ENCODE results near the gene SMYD3.

Gene SMYD3

DNA sequence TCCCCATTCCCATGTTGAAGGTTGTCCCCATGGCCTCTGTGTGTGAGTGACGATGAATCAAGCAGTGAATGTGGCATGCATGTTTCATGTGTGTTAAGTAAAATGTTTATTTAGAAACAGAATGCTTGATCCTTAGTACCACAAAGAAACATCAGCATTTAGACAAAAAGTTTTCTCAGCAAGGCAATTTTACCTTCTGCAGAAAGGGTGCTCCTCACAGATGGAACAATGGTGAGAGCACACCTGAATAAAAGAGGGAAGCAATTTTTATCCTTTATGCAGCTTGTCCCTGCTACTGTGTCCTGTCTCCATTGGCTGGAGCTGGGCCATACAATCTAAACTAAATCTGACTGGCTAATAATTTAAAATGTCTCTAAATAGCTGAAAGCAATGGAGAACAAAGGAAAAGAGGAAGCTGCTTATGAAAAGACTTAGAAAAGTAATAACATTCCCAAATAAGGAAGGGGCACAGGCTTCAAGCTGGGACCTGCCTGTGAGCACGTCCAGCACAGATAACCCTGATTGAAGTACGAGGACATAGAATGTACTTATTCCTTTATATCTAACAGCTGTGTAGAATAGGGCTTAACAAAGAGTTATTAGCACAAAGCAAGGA lies 8.4 kb upstream of the SMYD3 start:
- DNase-seq = no peak

DNA sequence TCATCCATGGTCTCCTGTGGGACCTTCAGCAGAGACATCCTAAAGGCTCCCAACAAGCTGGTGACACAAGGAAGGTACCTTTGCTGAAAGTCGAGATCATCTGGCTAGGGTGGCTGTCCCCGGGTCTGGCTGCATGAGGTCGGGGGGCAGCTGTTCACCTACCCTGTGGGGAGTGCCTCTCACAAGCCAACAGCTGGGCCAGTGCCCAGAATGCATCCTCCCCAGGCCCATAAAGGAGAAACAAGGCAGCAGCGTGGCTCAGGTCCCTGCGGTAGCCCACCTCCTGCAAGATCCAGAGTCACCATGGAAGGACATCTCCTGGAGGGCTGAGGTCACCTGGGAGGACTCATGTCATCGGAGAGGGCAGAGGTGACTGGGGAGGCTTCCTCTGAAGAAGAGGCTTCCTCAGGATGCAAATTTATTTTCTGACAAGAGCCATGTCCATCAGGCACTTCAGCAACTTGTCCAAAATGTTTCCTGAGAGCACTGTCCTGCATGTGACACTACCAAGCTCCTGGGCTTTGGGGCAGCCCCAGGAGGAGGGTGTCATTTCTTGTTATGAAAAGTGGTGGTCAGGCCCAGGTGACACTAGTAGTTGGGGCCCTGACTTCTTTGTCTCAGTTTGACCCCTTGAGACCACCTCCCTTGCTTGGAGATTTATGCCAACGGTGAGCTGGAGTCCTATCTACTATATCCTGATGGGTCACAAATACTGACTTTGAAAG lies 6.7 kb upstream of the SMYD3 start:
- no peak for DNase-seq

DNA sequence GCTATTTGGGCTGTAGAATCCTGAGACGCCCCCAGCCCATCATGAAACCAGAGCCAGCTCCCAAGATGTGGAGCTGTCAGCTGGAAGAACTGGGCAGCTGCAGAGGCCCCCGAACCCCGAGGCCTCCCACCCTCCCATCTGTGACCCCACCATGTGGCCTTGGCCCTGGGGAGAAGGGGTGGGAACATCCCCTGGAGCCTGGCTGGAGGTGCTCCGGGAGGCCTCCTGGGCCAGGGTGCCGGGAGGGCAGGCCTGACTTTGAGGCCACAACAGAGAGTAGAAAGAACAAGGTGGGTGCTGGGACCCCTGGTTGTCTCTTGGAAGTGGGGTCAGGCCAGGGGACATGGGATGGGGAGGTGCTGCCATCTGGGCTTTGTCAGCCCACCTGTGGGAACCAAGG lies 6.0 kb upstream of the SMYD3 start:
- DNase-seq = no peak

DNA sequence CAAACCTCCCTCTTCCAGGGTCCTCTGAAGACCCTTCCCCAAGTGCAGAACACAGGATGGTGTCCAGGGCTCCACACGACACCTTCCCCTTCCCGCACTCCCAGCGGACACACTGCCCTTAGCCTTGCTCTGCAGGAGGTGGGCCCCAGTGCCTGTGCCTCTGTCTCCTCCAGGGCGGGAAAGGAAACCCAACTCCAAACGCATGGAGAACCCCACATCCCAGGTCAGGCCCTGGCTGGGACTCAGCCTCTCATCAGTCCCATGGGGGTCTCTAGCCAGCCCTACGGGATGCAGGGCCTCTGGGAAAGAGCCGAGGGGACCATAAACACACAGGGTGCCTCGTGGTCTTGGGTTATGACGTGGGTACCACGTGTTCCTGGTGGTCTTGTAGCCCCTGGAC lies 5.6 kb upstream of the SMYD3 start:
- no peak for DNase-seq

DNA sequence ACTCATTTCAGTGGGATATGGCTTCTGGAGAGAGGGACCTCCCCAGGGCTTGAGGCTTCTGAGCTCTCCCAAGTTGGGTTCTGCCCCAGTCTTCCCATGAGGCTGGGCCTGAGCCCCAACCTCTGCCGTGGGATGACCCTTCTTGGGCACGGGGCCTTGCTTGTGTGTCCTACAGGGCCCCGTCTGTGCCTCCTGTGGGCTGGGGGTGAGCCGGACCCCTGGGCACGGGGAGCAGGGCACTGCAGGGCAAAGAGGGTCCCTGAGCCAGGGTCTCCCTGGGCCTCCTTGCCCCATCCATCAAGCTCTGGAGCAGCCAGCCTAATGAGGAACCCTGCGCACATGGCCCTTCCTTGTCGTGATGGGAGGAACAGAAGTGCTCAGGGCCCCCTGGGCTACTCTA lies 5.2 kb upstream of the SMYD3 start:
- DNase-seq = no peak

DNA sequence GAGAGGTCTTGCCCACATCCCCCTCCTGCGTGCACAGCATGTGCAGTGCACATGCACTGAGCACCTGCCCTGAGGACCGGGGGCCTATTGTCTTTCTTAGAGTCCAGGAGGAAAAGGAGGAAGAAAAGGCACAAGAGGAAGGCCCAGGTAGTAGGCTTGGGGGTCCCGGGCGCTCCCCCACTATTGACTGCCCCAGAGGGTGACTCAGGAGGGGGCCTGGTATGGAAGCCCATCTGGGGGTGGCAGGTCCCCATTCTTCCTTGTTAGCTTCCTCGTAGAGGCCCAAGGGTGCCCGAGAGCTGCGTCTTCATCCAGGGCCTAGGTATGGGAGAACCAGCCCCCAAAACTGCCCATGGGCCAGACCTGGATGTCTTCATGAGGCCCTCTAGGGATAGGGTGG lies 4.1 kb upstream of the SMYD3 start:
- DNase-seq = no peak

DNA sequence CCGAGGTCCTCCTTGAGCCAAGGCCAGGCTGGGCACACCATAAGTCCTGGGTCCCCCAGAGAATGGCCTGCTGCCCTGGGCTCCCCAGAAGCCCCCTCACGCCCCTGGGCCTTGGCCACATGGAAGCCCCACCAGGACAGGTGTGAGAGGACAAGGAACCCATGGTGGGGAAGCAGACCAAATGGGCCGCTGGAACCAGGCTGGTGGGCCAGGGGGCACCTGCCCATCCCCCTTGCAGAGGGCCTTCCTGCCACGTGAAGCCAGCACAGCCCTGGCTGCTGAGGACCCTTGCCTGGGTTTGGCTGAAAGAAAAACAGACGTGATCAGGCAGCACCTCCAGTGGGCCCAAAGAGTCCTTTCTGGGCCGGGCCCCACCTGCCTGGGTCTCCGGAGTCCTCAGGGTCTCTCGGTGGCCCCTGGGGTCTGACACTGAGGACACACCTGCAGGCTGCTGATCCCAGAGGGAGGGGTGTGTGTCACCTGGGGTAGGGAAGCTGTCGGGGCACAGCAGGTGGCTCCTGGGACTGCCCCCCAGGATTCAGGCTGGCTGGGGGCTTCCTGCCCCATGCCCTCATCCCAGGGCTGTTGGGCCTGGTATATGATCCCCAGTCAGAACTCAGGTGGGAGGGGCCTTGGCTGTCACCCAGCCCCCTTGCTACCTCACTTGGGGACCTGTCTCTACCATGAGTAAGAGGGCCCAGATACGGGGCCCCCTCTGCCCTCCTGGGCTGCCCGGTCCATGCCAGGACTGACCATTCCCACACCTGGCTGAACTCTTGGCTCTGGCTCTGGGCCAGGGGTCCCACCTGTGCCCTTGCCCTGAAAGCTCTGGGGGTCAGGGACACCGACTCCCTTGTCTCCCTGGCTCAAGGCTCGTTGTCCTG lies 3.3 kb upstream of the SMYD3 start:
- DNase-seq = no peak

DNA sequence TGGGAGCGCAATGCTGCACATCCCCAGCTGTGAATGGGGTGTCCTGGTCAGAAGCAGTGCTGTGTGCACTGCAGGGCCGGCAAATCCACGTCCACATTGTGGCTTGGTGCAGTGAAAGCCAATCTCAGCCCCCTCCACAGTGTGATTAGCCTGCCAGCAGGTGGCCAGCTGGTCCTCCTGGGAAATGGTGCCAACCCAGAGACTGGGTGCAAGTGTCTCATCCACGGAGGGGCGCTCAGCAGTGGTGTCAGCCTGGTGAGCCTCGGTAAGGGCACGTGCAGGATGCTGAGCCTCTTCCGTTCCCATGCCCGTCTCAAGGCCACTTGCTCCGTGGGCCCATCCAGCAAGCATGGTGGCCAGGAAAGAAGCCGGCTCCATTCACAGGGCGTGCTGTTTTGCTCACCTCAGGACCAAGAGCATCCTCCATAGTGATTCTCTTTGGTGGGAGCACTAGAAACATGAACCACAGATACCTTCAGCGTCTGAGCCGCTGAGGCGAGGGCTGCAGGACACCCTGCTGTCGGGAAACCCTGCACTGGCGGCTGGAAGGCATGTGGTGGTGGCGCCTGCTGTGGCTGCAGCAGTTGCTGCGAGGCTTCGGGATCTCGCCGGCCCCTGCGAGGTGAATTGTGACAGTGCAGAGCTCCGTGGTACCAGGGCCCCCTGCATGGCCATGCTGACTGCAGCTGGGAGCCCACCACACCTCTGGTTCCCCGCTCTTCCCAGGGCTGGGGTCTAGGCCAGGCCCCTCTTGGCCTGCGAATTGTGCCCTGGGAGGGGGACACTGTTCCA lies 2.0 kb upstream of the SMYD3 start:
- no peak for DNase-seq

DNA sequence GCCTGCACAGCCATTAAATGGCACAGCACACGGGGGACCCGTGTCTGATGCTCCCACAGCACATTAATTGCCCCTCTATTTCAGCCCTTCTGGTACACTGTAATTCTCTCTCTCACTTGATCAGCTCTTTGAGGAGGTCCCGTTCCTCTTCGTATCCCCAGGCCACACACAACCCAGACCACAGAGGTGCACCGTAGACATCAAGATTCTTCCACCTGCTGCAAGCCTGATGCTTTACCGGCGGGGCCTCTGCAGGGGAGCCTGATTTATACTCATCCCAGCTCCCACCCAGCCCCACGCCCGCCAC lies 759 bp downstream of the SMYD3 start:
- DNase-seq = no peak

DNA sequence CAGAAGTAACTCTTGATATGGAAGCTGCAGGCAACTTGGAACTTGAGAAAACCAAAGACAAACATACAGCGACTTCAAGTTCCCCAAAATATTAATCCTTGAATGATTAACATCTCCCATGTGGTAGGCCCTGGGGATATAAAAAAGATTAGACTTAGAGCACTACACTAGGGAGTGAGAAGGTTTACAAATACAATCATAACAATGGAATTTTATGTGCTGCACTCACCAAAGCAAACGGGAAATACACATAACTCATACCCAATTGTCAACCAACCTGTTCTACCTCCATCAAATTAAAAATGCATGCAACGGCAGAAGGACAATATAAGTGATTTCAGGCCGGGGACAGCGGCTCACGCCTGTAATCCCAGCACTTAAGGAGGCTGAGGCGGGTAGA lies 3.7 kb downstream of the SMYD3 start:
- no peak for DNase-seq

DNA sequence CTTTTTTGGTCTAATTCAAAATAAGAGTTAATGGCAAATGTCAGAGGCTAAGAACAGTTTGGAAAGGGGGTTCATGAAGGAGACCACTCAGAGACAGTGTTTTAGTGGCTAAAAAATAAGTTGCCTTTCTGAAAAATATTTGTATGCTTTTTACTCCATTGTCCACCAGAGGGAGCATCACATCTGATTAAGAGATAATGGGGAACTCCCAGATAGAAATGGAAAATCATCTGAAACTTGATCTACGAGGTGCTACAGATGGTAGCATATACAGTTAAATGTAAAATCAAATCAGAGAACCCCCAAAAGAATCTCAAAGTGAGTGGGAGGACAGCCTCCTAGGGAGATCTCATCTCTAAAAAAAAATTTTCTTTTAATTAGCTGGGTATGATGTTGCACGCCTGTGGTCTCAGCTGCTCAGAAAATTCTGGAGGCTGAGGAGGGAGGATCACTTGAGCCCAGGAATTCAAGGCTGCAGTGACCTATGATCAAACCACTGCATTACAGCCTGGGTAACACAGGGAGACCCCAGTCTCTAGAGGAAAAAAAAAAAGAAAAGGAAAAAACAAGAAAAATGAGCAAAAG lies 9.7 kb downstream of the SMYD3 start:
- DNase-seq = peak; percentile 76

DNA sequence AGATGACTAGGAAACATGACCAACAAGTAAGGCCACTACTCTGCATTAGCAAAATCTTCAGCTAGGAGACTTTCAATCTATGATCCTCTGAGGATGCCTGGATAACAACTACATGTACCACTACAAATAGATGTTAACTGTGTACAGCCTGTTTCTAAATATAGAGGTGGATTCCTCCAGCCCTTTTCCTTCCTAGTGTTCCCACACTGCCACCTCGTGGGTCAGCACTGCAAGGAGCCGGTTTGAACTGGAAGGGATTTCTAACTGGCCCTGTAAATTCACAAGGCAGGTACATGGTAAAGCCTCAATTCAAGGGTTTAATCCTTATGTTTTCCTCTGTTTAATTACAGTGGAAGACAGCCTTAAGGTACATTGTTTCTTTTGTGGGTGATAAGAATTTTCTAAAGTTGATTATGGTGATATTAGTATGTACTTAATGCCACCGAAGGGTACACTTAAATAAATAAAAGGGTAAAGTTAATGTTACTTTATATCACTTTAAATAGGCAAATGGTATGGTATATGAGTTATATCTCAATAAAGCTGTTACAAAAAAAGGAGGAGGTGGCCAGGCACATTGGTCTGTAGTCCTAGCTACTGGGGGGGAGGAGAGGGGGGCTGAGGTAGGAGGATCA lies 14.4 kb downstream of the SMYD3 start:
- DNase-seq = peak; percentile 66

DNA sequence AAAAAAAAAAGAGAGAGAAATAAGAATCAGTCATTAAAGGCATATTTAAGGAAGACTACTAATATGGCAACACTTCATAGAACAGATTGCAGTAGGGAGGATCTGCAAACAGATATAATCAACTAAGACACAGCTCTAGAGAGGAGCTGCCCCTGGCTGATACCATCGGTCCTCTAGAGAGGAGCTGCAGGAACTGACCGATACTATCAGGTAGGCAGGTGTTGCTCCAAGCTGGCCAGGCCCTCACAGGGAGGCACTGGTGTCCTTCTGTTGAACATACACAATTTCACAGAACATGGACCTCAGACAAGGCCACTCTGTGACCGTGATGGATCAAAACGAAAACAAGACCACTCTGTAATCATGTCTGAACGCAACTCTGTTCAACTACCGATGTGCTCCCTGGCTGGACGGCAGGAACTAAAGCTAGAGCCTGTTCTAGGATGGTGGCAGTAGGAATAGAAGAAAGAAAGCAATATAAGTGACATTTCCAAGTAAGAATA lies 15.5 kb downstream of the SMYD3 start:
- no peak for DNase-seq

DNA sequence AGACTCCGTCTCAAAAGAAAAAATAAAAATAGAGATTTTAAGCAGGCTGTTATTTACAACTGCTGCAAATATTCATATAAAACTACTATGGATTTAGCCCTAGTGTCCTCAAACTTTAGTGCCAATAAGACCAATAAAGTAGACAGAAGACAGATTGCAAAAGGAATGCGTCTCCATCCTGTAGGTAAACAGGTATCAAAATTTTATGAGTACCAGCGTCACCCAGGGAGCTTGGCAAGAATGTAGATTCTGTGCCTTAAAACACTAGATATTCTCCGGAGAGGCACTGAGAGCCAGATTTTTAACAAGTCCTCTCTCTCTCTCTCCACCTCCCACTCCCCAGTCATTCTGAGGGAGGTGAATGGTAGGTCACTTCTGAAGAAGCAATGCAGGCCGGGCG lies 18.4 kb downstream of the SMYD3 start:
- DNase-seq = no peak

DNA sequence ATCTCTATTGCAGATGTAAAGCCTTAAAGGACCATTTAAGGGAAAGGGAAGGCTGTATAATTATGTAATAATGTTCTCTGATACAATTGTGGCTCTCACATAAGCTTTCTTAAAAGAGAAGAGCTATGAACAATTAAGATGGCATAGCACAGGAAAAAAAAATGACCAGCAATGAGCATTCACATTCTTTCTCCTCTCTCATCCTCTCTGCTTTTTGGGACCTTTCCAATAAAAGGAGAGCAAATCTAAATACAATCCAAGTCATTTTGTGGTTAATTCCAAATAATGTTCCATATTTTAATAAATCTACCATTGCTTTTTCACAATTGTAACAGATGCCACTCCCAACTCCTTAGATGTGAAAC lies 23.5 kb downstream of the SMYD3 start:
- no peak for DNase-seq

DNA sequence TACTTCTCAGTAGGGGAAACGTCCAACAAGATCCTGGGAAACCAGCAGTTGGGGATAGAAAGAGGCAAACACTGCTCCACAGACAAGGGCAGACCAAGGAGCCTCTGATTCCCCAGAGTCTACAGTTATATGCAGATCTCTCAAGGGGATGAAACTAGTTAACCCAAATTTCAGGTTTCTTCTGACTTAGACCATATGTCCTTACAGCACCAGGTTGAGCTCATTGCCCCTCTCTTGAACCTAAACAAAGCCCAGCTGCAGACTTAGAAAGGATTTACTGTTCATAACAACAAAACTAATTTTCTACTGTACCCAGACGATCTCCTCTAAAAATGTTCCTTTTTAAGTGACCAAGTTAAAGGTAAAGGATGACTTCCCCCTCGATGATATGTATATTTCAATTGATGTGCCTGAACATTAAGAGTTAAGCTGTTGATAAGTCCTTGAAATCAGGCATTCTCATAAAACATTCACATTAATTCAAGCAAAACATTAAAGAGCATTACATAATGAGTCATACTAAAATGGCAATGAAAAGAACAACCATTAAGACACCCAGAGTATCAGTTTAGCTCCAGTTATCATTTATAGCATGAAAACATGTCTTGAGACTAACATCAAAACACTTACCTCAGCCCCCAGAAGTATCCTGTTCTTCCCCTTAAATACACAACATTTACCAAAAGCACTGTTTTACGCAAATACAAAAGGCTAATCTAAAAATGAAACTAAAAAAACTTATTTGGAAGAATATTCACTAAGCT lies 24.1 kb downstream of the SMYD3 start:
- no peak for DNase-seq

DNA sequence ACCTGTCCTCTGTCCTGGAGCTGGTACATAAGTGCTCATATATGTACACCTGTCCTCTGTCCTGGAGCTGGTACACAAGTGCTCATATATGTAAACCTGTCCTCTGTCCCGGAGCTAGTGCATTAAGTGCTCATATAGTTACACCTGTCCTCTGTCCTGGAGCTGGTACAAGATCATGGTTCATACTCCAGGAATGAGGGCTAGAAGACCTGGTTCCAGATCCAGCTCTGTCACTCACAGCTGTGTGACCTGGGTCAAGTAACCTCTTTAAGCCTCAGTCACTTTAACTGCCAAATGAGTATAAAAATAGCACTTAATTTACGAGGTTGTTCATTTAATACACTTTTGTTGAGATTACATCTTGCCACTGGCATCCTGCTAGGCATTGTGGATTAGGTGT lies 28.0 kb downstream of the SMYD3 start:
- no peak for DNase-seq

DNA sequence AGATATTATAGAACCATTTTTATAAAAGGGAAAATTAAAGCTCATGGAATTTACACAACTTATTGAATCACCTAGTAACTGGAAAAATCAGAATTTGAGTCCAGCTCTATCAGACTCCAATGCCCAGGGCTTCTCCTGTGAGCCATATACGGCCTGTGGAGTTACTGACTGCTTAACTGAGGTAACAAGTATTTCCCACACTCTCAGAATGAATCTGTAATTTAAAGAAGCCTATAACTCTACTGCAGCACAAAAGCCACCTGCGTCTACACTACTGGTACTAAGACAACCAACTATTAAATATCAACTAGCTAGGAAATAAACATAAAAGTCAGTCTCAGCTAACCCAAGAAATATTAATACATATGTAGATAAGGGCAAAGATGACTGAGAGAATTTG lies 29.4 kb downstream of the SMYD3 start:
- no peak for DNase-seq

DNA sequence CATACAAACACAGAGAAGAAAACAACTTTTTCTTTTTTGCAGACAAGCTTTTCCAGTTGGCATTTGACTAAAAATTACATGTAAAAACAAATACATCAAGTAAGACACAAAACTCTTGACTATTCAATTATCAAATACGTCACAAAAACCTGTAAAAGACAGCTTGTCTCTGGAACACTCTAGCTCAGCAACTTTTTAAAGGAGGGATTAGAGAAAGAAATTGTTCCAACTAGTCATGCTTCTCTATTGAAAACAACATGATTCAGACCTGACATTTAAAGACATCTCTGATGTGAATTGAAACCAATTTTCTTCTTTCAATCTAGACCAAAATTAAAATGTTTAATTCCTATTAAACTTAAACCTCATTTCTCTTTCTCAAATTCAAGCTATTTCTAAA lies 30.3 kb downstream of the SMYD3 start:
- no peak for DNase-seq

DNA sequence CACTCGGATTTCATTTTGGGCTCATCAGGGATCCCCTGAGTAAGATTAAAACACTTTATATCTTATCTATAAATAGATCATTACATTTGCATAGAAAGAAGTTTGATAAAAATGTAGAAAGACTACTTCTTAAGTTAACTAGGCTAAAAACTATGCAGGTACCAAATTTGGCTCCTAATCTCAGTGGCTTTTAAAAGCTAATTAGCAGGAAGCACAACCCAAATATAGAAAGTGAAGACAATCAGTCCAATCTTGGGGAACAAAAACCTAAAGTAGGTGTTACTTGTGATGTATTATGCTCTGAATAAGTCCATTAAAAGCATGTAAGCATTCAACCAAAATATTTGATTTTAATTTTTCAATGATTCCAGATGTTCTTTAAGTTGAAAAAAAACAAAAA lies 35.4 kb downstream of the SMYD3 start:
- DNase-seq = no peak

DNA sequence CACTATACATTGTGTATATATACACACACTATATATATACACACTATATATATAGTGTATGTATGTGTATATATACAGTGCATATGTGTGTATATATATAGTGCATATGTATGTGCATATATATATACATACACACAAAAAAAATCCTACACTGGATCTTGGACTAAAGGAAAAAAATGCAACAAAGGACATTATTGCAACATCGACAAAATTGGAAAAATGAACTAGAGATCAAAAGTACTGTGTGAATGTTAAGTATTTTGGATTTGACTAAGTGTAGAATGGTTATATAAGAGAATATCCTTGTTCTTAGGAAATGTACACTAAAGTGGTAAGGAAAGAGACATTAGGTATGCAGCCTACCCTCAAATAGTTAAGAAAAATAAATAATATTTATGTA lies 36.5 kb downstream of the SMYD3 start:
- DNase-seq = no peak

DNA sequence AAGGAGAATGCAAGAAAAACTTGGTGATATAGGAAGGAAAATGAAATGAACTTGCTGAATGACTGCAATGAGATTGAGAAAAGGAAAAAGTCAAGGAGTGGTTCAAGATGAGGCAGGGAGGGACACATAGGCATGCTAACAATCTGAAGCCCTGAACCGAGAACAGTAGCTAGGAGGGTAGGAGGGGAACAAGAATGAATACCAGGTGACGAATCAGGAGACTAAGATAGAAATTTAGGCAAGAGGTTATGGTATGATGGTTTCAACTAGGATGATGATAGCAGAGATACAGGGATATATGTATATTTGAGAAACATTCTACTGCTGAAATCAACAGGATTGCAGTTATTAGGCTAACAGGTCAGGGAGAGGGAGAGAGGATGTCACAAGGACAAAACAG lies 44.1 kb downstream of the SMYD3 start:
- DNase-seq = no peak

Measured in midbrain (tissue), 1 donor.